B cell (primary cell): ENCODE results near the gene SCNN1B. TPM values are rescaled to one million over a fixed set of nuclear protein-coding genes. Genes with fewer than 3 reads are reported as not detected.
"Not testable (repeated sequence)": the region's sequence is repeated elsewhere in the genome, so short reads cannot be mapped to it uniquely, and the experiment has no call there.

Experiments
- ATAC-seq: fragments of 200-7000 bp; cut with Tn5 transposase; one replicate; pipeline ENCODE4 v1.10.0; 2021; ENCODE audit warnings: low read depth, mild to moderate bottlenecking, moderate number of reproducible peaks, moderate library complexity
- CTCF ChIA-PET: fragments of 350-600 bp; sonication (Branson Sonifier 250); formaldehyde crosslinking; loops from one replicate; lab custom pipeline; 2021; ENCODE audit warnings: antibody characterized with exemption, inconsistent platforms; lab: Charles Lee
- POLR2A ChIA-PET: fragments of 350-600 bp; sonication (Branson Sonifier 250); formaldehyde crosslinking; loops from one replicate; lab custom pipeline; 2021; ENCODE audit warnings: antibody characterized with exemption; lab: Charles Lee
- DNase-seq: peaks from one replicate; pipeline ENCODE4 v3.0.0; 2013
- H2AFZ ChIP-seq: 2 replicates; pipeline ENCODE4 v1.6.1; 2012; ENCODE audit warnings: mild to moderate bottlenecking, low read depth, low read length; ENCODE audit not compliant: insufficient read depth, poor library complexity, severe bottlenecking
- H3K27ac ChIP-seq, 2 donors: 1 replicate in 1 of 2; 2 replicates in 1 of 2; pipeline ENCODE4 v1.5.1; 2012 to 2013; ENCODE audit warnings: low read length in 2 of 2, mild to moderate bottlenecking in 2 of 2, moderate library complexity in 1 of 2
- H3K27me3 ChIP-seq, 4 experiments: fragments of 200-600 bp in 1 of 4; sonication (generic) in 1 of 4; replicated peaks in 1 of 4; 1 replicate in 2 of 4; 2 replicates in 2 of 4; pipeline versions ENCODE4 v1.6.1 to v1.7.0; 2013 to 2016; ENCODE audit warnings: low read length in 3 of 4, mild to moderate bottlenecking in 2 of 4, mixed read lengths in 1 of 4, moderate library complexity in 1 of 4; ENCODE audit not compliant: insufficient read depth in 4 of 4, control insufficient read depth in 3 of 4; ENCODE audit errors: control extremely low read depth in 1 of 4
- H3K36me3 ChIP-seq, 2 experiments: replicated peaks in 1 of 2; 1 replicate in 1 of 2; 2 replicates in 1 of 2; pipeline versions ENCODE4 v1.6.1 to v1.7.1; 2013; ENCODE audit warnings: low read length in 1 of 2; ENCODE audit not compliant: insufficient read depth in 2 of 2, control insufficient read depth in 1 of 2; ENCODE audit errors: control extremely low read depth in 1 of 2, extremely low read depth in 1 of 2
- H3K4me1 ChIP-seq, 2 donors: fragments of 200-600 bp in 1 of 2; sonication (generic) in 1 of 2; 1 replicate in 1 of 2; 2 replicates in 1 of 2; pipeline versions ENCODE4 v1.5.1 to v1.6.1; 2013 to 2017; ENCODE audit warnings: low read length in 2 of 2; ENCODE audit not compliant: control insufficient read depth in 2 of 2, insufficient read depth in 2 of 2
- H3K4me2 ChIP-seq: replicated peaks from 2 replicates; pipeline ENCODE3; 2012; ENCODE audit warnings: mild to moderate bottlenecking, low read depth, low read length; ENCODE audit not compliant: poor library complexity, severe bottlenecking
- H3K4me3 ChIP-seq, 5 experiments: fragments of 200-600 bp in 1 of 5; sonication (generic) in 1 of 5; 1 replicate in 3 of 5; 2 replicates in 2 of 5; pipeline versions ENCODE4 v1.5.1 to v1.7.0; 2011 to 2016; ENCODE audit warnings: low read length in 4 of 5, mild to moderate bottlenecking in 4 of 5, low read depth in 2 of 5, control low read depth in 1 of 5, moderate library complexity in 1 of 5; ENCODE audit not compliant: insufficient read depth in 1 of 5; ENCODE audit errors: control extremely low read depth in 1 of 5, extremely low read depth in 1 of 5
- H3K79me2 ChIP-seq: fragments of 200-600 bp; sonication (generic); one replicate; pipeline ENCODE4 v1.6.0; 2016; ENCODE audit warnings: low read length; ENCODE audit not compliant: control insufficient read depth, insufficient read depth
- H3K9ac ChIP-seq: fragments of 200-600 bp; sonication (generic); 2 replicates; pipeline ENCODE4 v1.6.1; 2017; ENCODE audit warnings: mild to moderate bottlenecking, low read length, moderate library complexity
- H3K9me3 ChIP-seq, 3 donors: one replicate each; pipeline versions ENCODE4 v1.6.1 to v1.7.1; 2013; ENCODE audit warnings: low read length in 2 of 3; ENCODE audit not compliant: control insufficient read depth in 2 of 3, insufficient read depth in 1 of 3; ENCODE audit errors: control extremely low read depth in 1 of 3
- H4K20me1 ChIP-seq: 2 replicates; pipeline ENCODE4 v1.6.0; 2012; ENCODE audit warnings: mild to moderate bottlenecking, low read length; ENCODE audit not compliant: insufficient read depth, control insufficient read depth, poor library complexity, severe bottlenecking
- H3K27ac Mint-ChIP-seq: one replicate; pipeline ENCODE4 v1.8.0; 2021; ENCODE audit warnings: mixed read lengths
- H3K27me3 Mint-ChIP-seq: one replicate; pipeline ENCODE4 v1.8.0; 2021; ENCODE audit warnings: mixed read lengths
- H3K4me1 Mint-ChIP-seq: one replicate; pipeline ENCODE4 v1.8.0; 2021; ENCODE audit warnings: mixed read lengths
- H3K4me3 Mint-ChIP-seq: one replicate; pipeline ENCODE4 v1.8.0; 2021; ENCODE audit warnings: mixed read lengths
- H3K9me3 Mint-ChIP-seq: one replicate; pipeline ENCODE4 v1.8.0; 2022; ENCODE audit warnings: mixed read lengths; ENCODE audit not compliant: insufficient read depth
- EZH2 ChIP-seq: IDR thresholded peaks from 2 replicates; pipeline ENCODE4 v1.6.1; 2012; ENCODE audit warnings: borderline replicate concordance, low read depth, mild to moderate bottlenecking, moderate library complexity, low read length; ENCODE audit not compliant: insufficient read depth, poor library complexity, severe bottlenecking
- WGBS: methylation state at CpG from one replicate; pipeline ENCODE4 v1.1.5; 2013; ENCODE audit warnings: missing lambda C conversion rate; ENCODE audit not compliant: insufficient coverage; 5-methylcytosine and 5-hydroxymethylcytosine counted together
- intact Hi-C: fragments of 100-400 bp; cut with micrococcal nuclease; formaldehyde crosslinking; loops from one replicate; pipeline ENCODE4 v1.10.0; 2022
- polyA minus RNA-seq: library from RNA; depleted of rRNA, polyadenylated mRNA; stranded (reverse); fragments of >200 nt; gene quantifications from 2 replicates; pipeline ENCODE4 v1.2.3, GENCODE V29; 2012
- polyA plus RNA-seq: library from polyadenylated mRNA; depleted of rRNA; stranded (reverse); fragments of >200 nt; gene quantifications from 2 replicates; pipeline ENCODE4 v1.2.3, GENCODE V29; 2012
- total RNA-seq, 2 donors: library from RNA; stranded (reverse); fragments of 120-200 nt in 1 of 2; gene quantifications; 1 replicate in 1 of 2; 2 replicates in 1 of 2; pipeline versions ENCODE4 v1.2.3 to v1.2.4, GENCODE V29; 2013 to 2022
- TF ChIP-seq, protein P1 (sequence below): fragments of 200-600 bp; IDR thresholded peaks from one replicate; pipeline ENCODE4 v1.8.0; 2022; ENCODE audit warnings: antibody characterized with exemption, mild to moderate bottlenecking

SCNN1B gene
- total RNA-seq = not detected in 2 replicates
- 0.14 TPM for total RNA-seq (2013)
- 0.30 TPM in 1 of 2 replicates, not detected in the other for polyA plus RNA-seq
- polyA minus RNA-seq = not detected in 2 replicates

- no peaks in the 10 kb centered on the region for H3K9me3 ChIP-seq
- Mint-ChIP-seq H3K27ac (no peak within 1 kb of the TSS), H3K27me3 (peaks cover 40% of the 10 kb centered on the region), H3K9me3 (no peaks in the 10 kb centered on the region), H3K4me3 (peak within 1 kb of the TSS; percentile 21), H3K4me1 (peaks cover 8% of the 10 kb centered on the region)
- H3K4me3 ChIP-seq = no peak within 1 kb of the TSS
- H3K4me1 ChIP-seq = peaks cover 3% of the 10 kb centered on the region in 2 donors
- POLR2A ChIA-PET = no interaction called here
- H3K36me3 ChIP-seq = no peaks in the 10 kb centered on the region
- 7% methylated on average over 81 of the region's 81 CpGs for WGBS
- DNase-seq (no peak), ATAC-seq (no peak)
- intact Hi-C loops = no loop called here
- CTCF ChIA-PET = interaction anchor here (1.6 kb wide), 1 partner anchor 133 kb away, joined by 4 read pairs; no protein-coding TSS in a partner anchor
- H3K27me3 ChIP-seq = peaks cover 0 to 16% (median 4%) of the 10 kb centered on the region in 4 experiments
- peak within 1 kb of the TSS; percentile 27 for H3K4me2 ChIP-seq
- TF ChIP-seq, protein P1, sequence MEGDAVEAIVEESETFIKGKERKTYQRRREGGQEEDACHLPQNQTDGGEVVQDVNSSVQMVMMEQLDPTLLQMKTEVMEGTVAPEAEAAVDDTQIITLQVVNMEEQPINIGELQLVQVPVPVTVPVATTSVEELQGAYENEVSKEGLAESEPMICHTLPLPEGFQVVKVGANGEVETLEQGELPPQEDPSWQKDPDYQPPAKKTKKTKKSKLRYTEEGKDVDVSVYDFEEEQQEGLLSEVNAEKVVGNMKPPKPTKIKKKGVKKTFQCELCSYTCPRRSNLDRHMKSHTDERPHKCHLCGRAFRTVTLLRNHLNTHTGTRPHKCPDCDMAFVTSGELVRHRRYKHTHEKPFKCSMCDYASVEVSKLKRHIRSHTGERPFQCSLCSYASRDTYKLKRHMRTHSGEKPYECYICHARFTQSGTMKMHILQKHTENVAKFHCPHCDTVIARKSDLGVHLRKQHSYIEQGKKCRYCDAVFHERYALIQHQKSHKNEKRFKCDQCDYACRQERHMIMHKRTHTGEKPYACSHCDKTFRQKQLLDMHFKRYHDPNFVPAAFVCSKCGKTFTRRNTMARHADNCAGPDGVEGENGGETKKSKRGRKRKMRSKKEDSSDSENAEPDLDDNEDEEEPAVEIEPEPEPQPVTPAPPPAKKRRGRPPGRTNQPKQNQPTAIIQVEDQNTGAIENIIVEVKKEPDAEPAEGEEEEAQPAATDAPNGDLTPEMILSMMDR = no peak
- no peak for TF ChIP-seq EZH2
- H3K9ac ChIP-seq = no peak within 1 kb of the TSS
- no peaks in the 10 kb centered on the region for H3K79me2 ChIP-seq
- H4K20me1 ChIP-seq = no peaks in the 10 kb centered on the region
- H2AFZ ChIP-seq = no peak within 1 kb of the TSS
- no peak within 1 kb of the TSS for H3K27ac ChIP-seq
Measured at GRCh38 chr16:23302045-23302956, at the start of gene SCNN1B. Gene SCNN1B, plus strand, starts transcription at chr16:23302302. Its CDS starts 46,298 bp downstream, at chr16:23348600.

DNA sequence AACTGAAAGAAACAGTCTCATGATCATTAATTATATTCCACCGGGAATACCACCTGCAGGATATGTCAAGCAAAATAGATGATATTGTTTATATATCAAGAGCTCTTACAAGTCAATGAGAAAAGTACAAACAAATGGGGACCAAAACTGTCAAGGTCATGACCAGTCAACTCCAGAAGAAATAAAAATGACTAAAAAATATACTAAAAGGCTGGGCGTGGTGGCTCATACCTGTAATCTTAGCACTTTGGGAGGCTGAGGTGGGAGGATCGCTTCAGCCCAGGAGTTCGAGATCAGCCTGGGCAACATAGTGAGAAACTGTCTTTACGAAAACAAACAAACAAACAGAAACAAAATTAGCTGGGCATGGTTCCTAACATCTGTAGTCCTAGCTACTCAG is 49.8 kb upstream of the SCNN1B start:
- TF ChIP-seq EZH2 = no peak
- Mint-ChIP-seq H3K27ac (no peak overlapping the region), H3K27me3 (peaks cover 19% of the 10 kb centered on the region), H3K4me1 (no peaks in the 10 kb centered on the region), H3K9me3 (peaks cover 3% of the 10 kb centered on the region), H3K4me3 (no peak overlapping the region)
- no peak overlapping the region for H2AFZ ChIP-seq
- H3K9me3 ChIP-seq = peaks cover 0 to 5% (median 4%) of the 10 kb centered on the region in 3 donors
- H3K36me3 ChIP-seq = no peaks in the 10 kb centered on the region
- no peaks in the 10 kb centered on the region for H3K4me1 ChIP-seq
- no peak overlapping the region for H3K9ac ChIP-seq
- no peaks in the 10 kb centered on the region for H4K20me1 ChIP-seq
- 94% methylated on average over 3 of the region's 5 CpGs for WGBS
- ChIA-PET POLR2A (no interaction called here), CTCF (no interaction called here)
- no peak overlapping the region for H3K27ac ChIP-seq
- ATAC-seq (no peak), DNase-seq (no peak)
- no peaks in the 10 kb centered on the region for H3K27me3 ChIP-seq
- no peak overlapping the region for H3K4me2 ChIP-seq
- no peak overlapping the region for H3K4me3 ChIP-seq
- H3K79me2 ChIP-seq = no peaks in the 10 kb centered on the region
- intact Hi-C loops = no loop called here

DNA sequence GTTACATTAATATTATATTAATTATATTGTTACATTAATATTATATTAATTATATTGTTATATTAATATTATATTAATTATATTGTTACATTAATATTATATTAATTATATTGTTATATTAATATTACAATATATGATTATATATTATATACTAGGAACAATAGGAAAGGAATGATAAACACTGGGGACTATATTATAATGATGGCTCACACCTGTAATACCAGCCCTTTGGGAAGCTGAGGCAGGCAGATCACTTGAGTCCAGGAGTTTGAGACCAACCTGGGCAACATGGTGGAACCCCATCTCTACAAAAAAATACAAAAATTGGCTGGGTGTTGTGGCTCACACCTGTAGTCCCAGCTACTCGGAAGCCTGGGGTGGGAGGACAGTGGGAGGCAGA is 48.5 kb upstream of the SCNN1B start:
- no CpG with 5 or more reads among the region's 1 CpG for WGBS
- H3K9me3 ChIP-seq, H3K27ac ChIP-seq, H3K36me3 ChIP-seq, H2AFZ ChIP-seq, H3K4me3 ChIP-seq, H3K79me2 ChIP-seq, ATAC-seq, H3K4me2 ChIP-seq, CTCF ChIA-PET, H3K27ac Mint-ChIP-seq, POLR2A ChIA-PET, H3K4me3 Mint-ChIP-seq, H3K9ac ChIP-seq, H3K4me1 ChIP-seq, DNase-seq, H3K27me3 ChIP-seq, H4K20me1 ChIP-seq, intact Hi-C loops, H3K4me1 Mint-ChIP-seq, H3K9me3 Mint-ChIP-seq: not testable (repeated sequence)
- H3K27me3 Mint-ChIP-seq = peaks cover 22% of the 10 kb centered on the region
